Body of pancreas (tissue), 4 donors: ENCODE measurements around the gene CAPSL.

Experiments used
- CTCF ChIP-seq, 7 experiments: fragments of 450-650 bp in 4 of 7; fragments of 200-600 bp in 3 of 7; sonication (generic) in 3 of 7; IDR thresholded peaks; one replicate each; pipeline ENCODE4 v1.5.1; 2016 to 2019; ENCODE audit warnings: antibody characterized with exemption in 7 of 7
- POLR2A ChIP-seq, 3 donors: fragments of 450-650 bp; IDR thresholded peaks; one replicate each; pipeline ENCODE4 v1.6.1; 2016; ENCODE audit warnings: antibody characterized with exemption in 3 of 3, mild to moderate bottlenecking in 2 of 3

- no peak for TF ChIP-seq CTCF (IDR thresholded peaks at IDR 0.05)
- TF ChIP-seq POLR2A (IDR thresholded peaks at IDR 0.05), result no peak
Observed at GRCh38 chr5:35920890-35921289, 17.5 kb downstream of the CAPSL start.
